ENCODE data around the gene KLRK1. TPM values are rescaled to one million over a fixed set of nuclear protein-coding genes. Genes with fewer than 3 reads are reported as not detected.

The KLRK1 gene
- polyA plus RNA-seq, 1 experiment, result not detected

- TF ChIP-seq, protein P1, sequence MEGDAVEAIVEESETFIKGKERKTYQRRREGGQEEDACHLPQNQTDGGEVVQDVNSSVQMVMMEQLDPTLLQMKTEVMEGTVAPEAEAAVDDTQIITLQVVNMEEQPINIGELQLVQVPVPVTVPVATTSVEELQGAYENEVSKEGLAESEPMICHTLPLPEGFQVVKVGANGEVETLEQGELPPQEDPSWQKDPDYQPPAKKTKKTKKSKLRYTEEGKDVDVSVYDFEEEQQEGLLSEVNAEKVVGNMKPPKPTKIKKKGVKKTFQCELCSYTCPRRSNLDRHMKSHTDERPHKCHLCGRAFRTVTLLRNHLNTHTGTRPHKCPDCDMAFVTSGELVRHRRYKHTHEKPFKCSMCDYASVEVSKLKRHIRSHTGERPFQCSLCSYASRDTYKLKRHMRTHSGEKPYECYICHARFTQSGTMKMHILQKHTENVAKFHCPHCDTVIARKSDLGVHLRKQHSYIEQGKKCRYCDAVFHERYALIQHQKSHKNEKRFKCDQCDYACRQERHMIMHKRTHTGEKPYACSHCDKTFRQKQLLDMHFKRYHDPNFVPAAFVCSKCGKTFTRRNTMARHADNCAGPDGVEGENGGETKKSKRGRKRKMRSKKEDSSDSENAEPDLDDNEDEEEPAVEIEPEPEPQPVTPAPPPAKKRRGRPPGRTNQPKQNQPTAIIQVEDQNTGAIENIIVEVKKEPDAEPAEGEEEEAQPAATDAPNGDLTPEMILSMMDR (IDR thresholded peaks at IDR 0.05; ENCODE audit: insufficient read depth, low read depth, low read length), result no peak
- ChIA-PET POLR2A (no interaction called here), CTCF (no interaction called here)
- H3K36me3 ChIP-seq (ENCODE audit: control insufficient read depth, insufficient read depth, low read length), result no peaks in the 10 kb centered on the region
- H3K4me3 ChIP-seq (ENCODE audit: low read depth, low read length), result no peak overlapping the region
- DNase-seq (ENCODE audit: low read depth), result no peak
- H3K27me3 ChIP-seq (ENCODE audit: control insufficient read depth, insufficient read depth, low read length), result no peaks in the 10 kb centered on the region
Observed at GRCh38 chr12:10362325-10362724, 27.5 kb downstream of the KLRK1 start.

- Histone ChIP-seq H3K27me3 (ENCODE audit: control insufficient read depth, insufficient read depth, low read length) (no peaks in the 10 kb centered on the region), H3K4me3 (ENCODE audit: low read depth, low read length) (no peak overlapping the region), H3K36me3 (ENCODE audit: control insufficient read depth, insufficient read depth, low read length) (no peaks in the 10 kb centered on the region)
- CTCF ChIA-PET, result interaction anchor here (0.7 kb wide), 1 partner anchor 20 kb away, joined by 3 read pairs; no protein-coding TSS in a partner anchor
- DNase-seq (ENCODE audit: low read depth), result no peak
- TF ChIP-seq, protein P1 (IDR thresholded peaks at IDR 0.05; ENCODE audit: insufficient read depth, low read depth, low read length), result no peak
- POLR2A ChIA-PET, result no interaction called here
Observed at GRCh38 chr12:10361622-10362021, 28.2 kb downstream of the KLRK1 start.

GRCh38 chr12:10361084-10361483 is 28.8 kb downstream of the KLRK1 start:
- no peaks in the 10 kb centered on the region for H3K36me3 ChIP-seq (ENCODE audit: control insufficient read depth, insufficient read depth, low read length)
- ChIA-PET POLR2A (no interaction called here), CTCF (interaction anchor here (0.7 kb wide), 1 partner anchor 21 kb away, joined by 3 read pairs; no protein-coding TSS in a partner anchor)
- no peak overlapping the region for H3K4me3 ChIP-seq (ENCODE audit: low read depth, low read length)
- TF ChIP-seq, protein P1 (IDR thresholded peaks at IDR 0.05; ENCODE audit: insufficient read depth, low read depth, low read length), result no peak
- no peak for DNase-seq (ENCODE audit: low read depth)
- no peaks in the 10 kb centered on the region for H3K27me3 ChIP-seq (ENCODE audit: control insufficient read depth, insufficient read depth, low read length)

GRCh38 chr12:10358969-10359368 is 30.9 kb downstream of the KLRK1 start:
- TF ChIP-seq, protein P1 (IDR thresholded peaks at IDR 0.05; ENCODE audit: insufficient read depth, low read depth, low read length), result no peak
- no peak for DNase-seq (ENCODE audit: low read depth)
- Histone ChIP-seq H3K27me3 (ENCODE audit: control insufficient read depth, insufficient read depth, low read length) (no peaks in the 10 kb centered on the region), H3K36me3 (ENCODE audit: control insufficient read depth, insufficient read depth, low read length) (no peaks in the 10 kb centered on the region), H3K4me3 (ENCODE audit: low read depth, low read length) (no peak overlapping the region)
- CTCF ChIA-PET, result no interaction called here
- POLR2A ChIA-PET, result no interaction called here

GRCh38 chr12:10358131-10358530 is 31.7 kb downstream of the KLRK1 start:
- H3K4me3 ChIP-seq (ENCODE audit: low read depth, low read length), result no peak overlapping the region
- no peak for DNase-seq (ENCODE audit: low read depth)
- no peaks in the 10 kb centered on the region for H3K36me3 ChIP-seq (ENCODE audit: control insufficient read depth, insufficient read depth, low read length)
- CTCF ChIA-PET, result interaction anchor here (0.7 kb wide), 1 partner anchor 9 kb away, joined by 3 read pairs; no protein-coding TSS in a partner anchor
- TF ChIP-seq, protein P1 (IDR thresholded peaks at IDR 0.05; ENCODE audit: insufficient read depth, low read depth, low read length), result no peak
- H3K27me3 ChIP-seq (ENCODE audit: control insufficient read depth, insufficient read depth, low read length), result no peaks in the 10 kb centered on the region
- POLR2A ChIA-PET, result no interaction called here
